ENCODE measurements around the gene FGD1. TPM values are rescaled to one million over a fixed set of nuclear protein-coding genes. Genes with fewer than 3 reads are reported as not detected.

The FGD1 gene
- total RNA-seq = 12.5 and 14.4 TPM in 2 replicates

DNA sequence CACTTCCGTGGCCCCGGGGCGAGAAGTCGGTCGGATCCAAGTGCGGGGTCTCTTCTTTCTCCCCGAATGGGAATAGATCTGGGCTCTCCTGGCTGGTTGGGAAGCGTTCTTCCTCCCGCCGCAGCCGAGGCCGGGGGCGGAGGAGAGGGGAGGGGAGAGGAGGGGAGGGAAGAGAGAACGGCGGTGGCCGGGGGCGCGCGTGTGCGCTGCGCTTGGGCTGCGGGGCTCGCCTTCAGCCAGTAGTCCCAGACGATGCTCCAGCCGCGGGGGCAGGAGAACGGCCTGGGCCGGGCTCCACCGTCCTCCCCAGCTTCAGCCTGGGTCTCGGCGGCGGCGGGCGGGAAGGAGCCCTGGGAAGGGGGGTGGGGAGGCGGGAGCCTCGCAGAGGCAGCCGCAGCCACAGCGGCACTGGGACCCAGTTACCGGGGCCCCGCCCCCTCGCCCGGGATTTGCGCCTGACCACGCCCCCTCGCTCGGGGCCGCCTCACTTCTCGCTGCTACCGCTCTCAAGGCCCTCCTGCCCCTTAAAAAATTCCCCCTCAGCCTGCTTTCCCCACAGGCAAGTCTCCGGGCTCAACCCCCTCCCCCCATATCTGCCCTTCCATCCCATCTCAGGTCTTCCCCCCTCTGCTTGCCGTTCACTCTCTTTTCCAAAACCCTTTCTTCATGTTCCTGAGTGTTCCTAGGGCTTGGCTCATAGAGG is at the start of gene FGD1:
FGD1 (minus strand) TSS at position 421 of the 703 bp plus-strand sequence. CDS start 802 bp downstream, outside the sequence.

DNA sequence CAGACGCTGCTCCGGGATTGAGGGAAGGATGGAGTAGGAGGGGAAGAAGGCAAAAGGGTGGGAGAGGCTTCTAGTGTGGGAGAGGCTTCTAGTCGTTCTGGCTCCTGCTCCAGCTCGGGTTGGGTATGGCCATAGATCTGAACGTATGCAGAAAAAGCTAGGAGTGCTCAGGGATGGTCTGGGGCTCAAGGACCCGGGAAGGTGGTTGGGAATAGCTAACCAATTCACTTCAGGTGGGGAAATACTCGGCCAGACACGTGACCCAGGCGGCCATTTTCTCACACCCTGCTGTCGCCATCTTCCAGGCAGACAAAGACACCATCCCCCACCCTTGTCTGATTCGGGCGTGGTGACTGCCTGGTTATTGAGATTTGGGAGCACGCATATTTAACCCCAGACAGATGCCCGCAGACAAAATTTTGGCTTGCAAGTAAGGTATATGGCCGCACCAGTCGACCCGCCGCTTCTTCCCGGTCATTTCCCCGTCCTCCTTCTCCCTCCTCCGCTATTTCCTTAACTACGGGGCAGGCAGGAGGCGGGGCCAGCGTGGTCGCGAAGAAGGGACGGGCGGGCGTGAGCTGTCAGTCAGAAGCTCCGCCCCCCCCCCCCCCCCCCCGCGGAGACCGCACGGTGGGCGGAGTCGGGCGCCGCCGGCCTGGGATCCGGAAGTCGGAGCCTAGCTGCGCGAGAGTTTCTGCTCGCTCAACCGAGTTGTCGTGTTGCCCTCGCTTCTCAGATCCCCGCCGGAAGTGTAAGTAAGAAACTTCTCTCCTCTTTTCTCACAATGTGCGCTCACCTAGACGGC is 33.7 kb upstream of the FGD1 start, which contains the start of gene GNL3L:
GNL3L (plus strand) TSS at position 668 of the 805 bp plus-strand sequence. CDS start 2,348 bp downstream, outside the sequence.

DNA sequence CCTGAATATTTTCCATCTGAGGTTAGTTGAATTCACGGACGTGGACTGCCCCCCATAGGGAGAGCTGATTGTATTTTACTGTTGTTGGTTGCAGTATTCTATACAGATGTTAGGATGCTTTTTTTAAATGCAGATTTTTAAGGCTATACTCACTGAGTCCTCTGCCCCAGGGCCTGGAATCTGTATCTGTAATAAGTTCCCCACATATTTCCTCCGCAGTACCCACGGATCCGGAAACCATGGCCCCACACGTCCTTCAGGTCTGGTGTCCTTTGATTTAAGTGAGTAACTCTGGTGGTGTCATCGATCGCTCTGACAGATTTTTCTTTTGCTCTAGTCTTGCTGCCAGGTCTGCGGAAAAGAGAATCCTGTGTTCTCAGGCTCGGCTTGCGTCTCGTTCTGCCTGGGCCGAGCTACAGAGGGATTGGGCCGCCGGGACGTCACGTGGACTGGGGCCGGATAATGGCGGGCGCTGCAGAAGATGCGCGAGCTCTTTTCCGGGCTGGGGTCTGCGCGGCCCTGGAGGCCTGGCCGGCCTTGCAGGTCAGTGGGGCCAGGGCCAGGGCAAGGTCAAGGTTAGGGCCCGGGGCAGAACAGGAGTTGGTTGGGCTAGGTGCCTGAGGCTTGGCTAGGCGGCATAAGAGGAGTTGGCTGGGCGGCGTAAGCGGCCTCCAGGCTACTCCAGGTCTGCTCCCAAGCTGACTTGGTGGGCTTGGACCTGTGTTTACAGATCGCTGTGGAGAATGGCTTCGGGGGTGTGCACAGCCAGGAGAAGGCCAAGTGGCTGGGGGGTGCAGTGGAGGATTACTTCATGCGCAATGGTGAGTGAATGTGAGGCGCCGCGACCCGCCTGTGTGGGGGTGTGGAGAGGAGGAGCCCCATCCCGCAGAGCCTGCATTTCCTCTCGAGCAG is 55.8 kb downstream of the FGD1 start, which contains the start of gene TSR2:
TSR2 (plus strand) TSS at position 445 of the 912 bp plus-strand sequence; CDS start at position 463, 18 bp downstream.

Other genes with a start within 250 kb of the FGD1 start
- gene WNK3, start 138.2 kb downstream of the FGD1 start, total RNA-seq = 2.9 and 4.9 TPM in 2 replicates
- 9.1 and 10.7 TPM in 2 replicates for gene TSR2, start 55.8 kb downstream of the FGD1 start, total RNA-seq
- gene GNL3L, start 34.0 kb upstream of the FGD1 start, total RNA-seq = 38.7 and 44.0 TPM in 2 replicates